Panc1 (cell line): ENCODE results near the gene CDC123.

Source experiments
- CTCF ChIP-seq: fragments of 450-650 bp; IDR thresholded peaks from 2 replicates; pipeline ENCODE4 v1.5.1; 2017; ENCODE audit warnings: mild to moderate bottlenecking
- POLR2AphosphoS5 ChIP-seq: IDR thresholded peaks from 2 replicates; pipeline ENCODE4 v1.6.1; 2012; ENCODE audit warnings: mild to moderate bottlenecking, low read depth, low read length, moderate library complexity

- TF ChIP-seq CTCF (no peak), POLR2AphosphoS5 (no peak)
Observed at GRCh38 chr10:12214093-12214492, 18.1 kb downstream of the CDC123 start.
